HG03565 (cell line): ENCODE results near the gene SCNN1A.

Experiments
- ATAC-seq: cut with Tn5 transposase; IDR thresholded peaks from one replicate; pipeline ENCODE4 v1.9.1; 2021; ENCODE audit warnings: mild to moderate bottlenecking, moderate library complexity; ENCODE audit not compliant: unreplicated experiment

The SCNN1A gene

GRCh38 chr12:6375269-6376078 is at the start of gene SCNN1A:
Gene SCNN1A (minus strand): TSS chr12:6375563. CDS start chr12:6374783, 780 bp downstream.
- ATAC-seq: no peak

GRCh38 chr12:6424866-6425265 is 49.5 kb upstream of the SCNN1A start:
- no peak for ATAC-seq

- no peak for ATAC-seq
Observed at GRCh38 chr12:6424008-6424347, 48.6 kb upstream of the SCNN1A start.

DNA sequence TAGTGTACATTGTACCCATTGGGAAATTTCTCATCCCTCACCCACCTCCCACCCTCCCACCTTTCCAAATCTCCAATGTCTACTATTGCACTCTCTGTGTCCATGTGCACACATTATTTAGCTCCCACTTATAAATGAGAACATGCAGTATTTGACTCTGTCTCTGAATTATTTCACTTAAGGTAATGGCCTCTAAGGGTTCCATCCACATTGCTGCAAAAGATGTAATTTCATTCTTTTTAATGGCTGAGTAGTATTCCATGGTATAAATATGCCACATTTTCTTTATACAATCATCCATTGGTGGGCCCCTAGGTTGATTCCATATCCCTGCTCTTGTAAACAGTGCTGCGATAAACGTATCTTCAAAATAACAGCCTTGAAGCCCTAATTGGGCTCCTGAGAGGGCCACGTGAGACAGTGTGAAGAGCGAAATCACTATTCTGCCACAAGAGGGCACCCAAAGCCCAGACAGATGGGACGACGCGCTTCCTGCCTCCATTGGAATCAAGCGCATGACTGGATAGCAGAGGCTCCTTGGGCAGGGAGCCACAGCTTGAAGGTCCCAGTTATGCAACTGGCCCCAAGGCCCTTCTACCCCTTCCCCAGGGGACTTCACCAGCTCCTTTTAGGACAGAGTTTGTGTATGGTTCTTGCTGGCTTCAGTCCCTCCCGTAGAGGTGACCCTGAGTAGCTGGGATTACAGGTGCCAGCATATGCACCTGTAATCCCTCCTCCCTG is 48.1 kb upstream of the SCNN1A start:
- no peak for ATAC-seq

DNA sequence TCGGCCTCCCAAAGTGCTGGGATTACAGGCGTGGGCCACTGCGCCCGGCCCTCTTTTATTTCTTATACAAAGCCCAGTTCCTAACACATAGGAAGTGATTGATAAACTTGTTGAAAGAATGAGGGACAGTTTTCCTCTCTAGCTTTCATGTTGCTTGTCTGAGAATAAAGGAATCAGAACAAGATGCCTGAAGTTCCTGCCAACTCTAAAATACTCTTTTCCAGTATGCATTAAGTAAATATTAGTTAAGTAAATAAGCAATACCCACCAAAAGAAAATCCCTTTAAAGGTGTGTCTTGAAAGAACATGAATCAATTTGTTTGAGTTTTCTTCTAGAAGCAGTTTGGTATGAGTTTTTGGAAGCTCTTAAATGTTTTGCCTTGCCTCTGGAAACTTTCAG is 45.0 kb upstream of the SCNN1A start:
- no peak for ATAC-seq

DNA sequence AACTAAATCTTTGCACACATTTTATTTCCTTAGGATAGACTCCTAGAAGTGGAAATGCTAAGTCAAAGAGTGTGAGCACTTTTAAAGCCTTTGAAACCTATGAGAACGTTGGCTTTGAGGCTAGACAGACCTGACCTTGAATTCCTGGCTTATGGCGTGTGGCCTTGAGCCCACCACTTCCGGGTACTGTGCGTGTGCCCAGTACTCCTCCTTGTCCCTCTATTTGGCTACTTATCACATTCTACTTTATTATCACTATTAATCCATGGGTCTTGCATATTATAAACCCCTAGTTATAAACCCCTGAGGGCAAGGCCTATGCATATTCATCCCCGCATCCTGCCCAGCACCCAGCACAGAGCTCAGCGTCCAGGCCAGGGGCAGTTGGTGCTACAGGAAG is 43.4 kb upstream of the SCNN1A start:
- ATAC-seq: no peak

GRCh38 chr12:6416596-6416995 is 41.2 kb upstream of the SCNN1A start:
- ATAC-seq: no peak

- no peak for ATAC-seq
Observed at GRCh38 chr12:6407236-6407954, 32.0 kb upstream of the SCNN1A start.

- no peak for ATAC-seq
Observed at GRCh38 chr12:6405963-6406362, 30.6 kb upstream of the SCNN1A start.

GRCh38 chr12:6404390-6404789 is 29.0 kb upstream of the SCNN1A start:
- ATAC-seq: no peak

GRCh38 chr12:6399884-6400644 is 24.7 kb upstream of the SCNN1A start:
- no peak for ATAC-seq

- no peak for ATAC-seq
Observed at GRCh38 chr12:6396031-6396430, 20.7 kb upstream of the SCNN1A start.

- ATAC-seq: no peak
Observed at GRCh38 chr12:6394398-6394797, 19.0 kb upstream of the SCNN1A start.

DNA sequence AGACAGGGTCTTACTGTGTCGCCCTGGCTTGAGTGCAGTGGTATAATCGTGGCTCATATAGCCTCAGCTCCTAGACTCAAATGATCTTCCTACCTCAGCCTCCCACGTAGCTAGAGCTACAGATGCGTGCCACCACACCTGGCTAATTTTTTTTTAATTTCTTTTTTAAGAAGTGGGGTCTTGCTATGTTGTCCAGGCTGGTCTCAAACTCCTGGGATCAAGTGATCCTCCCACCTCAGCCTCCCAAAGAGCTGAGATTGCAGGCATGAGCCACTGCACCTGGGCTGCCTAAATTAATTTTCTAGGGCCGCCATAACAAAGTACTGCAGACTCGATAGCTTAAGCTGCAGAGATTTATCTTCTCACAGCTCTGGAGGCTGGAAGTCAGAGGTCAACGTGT is 17.7 kb upstream of the SCNN1A start:
- ATAC-seq: no peak

DNA sequence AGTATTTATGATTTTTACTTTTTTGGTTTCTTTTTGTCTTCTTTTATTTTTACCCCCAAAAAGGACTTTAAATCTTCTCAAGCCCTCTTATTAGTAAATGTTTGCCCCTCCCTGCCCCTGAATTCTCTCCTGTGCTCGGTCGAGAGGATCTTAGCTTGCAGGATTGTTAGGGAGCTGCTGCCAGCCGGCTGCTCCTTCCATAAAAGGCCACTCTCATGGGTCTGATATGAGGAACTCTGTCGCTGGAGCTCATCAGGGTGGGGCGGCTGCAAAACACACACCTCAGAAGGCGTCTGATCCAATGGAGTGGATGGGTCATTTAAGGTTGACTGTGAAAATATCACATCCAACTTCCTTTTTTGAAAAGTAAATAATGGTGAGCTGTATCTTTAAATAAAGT is 17.1 kb upstream of the SCNN1A start:
- ATAC-seq: no peak

DNA sequence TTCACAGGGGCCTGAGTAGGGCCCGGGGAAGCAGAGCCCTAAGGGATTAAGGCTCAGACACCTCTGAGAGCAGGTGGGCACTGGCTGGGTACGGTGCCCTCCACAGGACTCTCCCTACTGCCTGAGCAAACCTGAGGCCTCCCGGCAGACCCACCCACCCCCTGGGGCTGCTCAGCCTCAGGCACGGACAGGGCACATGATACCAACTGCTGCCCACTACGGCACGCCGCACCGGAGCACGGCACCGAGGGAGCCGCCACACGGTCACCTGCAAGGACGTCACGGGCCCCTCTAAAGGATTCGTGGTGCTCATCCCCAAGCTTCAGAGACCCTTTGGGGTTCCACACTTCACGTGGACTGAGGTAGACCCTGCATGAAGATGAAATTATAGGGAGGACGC is 15.7 kb upstream of the SCNN1A start:
- no peak for ATAC-seq

GRCh38 chr12:6390084-6390799 is 14.9 kb upstream of the SCNN1A start:
- ATAC-seq: no peak

DNA sequence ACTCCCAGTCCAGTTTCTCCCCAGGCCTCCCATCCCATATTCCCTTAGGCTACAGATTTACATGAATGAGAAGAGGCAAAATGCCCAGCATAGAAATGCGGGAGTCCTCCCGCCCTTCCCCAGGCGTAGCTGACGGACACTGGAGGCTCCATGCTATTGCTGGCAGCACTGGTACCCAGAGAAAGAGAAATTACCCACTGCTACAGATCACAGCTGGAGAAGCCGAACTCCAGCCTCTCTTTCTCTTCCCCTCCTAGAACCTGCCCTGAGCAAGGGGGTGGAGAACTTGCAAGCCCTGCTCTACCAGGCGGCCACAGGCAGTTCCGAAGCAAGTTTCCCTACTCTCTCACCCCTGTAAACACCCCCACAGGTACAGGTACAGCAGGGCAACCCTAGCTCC is 12.2 kb upstream of the SCNN1A start:
- no peak for ATAC-seq

GRCh38 chr12:6386491-6386890 is 11.1 kb upstream of the SCNN1A start:
- ATAC-seq: no peak

- no peak for ATAC-seq
Observed at GRCh38 chr12:6386038-6386437, 10.7 kb upstream of the SCNN1A start.
